ENCODE measurements around the gene TCF4. TPM values are rescaled to one million over a fixed set of nuclear protein-coding genes. Genes with fewer than 3 reads are reported as not detected.

The TCF4 gene
- total and polyA plus RNA-seq, 4 donors = 4.3 to 15.3 (median 11.5) TPM

- TF ChIP-seq ZBTB33 (IDR thresholded peaks at IDR 0.05) (no peak), SP1 (IDR thresholded peaks at IDR 0.05) (no peak), JUND (IDR thresholded peaks at IDR 0.05) (no peak), GABPA (IDR thresholded peaks at IDR 0.05 in 1 of 2, conservative IDR thresholded peaks at IDR 0.05 in 1 of 2) (no peak), NR2F2 (IDR thresholded peaks at IDR 0.05) (no peak), YY1 (IDR thresholded peaks at IDR 0.05) (no peak), TAF1 (conservative IDR thresholded peaks at IDR 0.05) (no peak), EGR1 (IDR thresholded peaks at IDR 0.05; ENCODE audit: low read depth in 2 of 2) (no peak), FOXA1 (IDR thresholded peaks at IDR 0.05) (no peak)
- TF ChIP-seq, protein P1, sequence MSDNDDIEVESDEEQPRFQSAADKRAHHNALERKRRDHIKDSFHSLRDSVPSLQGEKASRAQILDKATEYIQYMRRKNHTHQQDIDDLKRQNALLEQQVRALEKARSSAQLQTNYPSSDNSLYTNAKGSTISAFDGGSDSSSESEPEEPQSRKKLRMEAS (IDR thresholded peaks at IDR 0.05) = no peak
- TF ChIP-seq, protein P2, sequence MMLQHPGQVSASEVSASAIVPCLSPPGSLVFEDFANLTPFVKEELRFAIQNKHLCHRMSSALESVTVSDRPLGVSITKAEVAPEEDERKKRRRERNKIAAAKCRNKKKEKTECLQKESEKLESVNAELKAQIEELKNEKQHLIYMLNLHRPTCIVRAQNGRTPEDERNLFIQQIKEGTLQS (IDR thresholded peaks at IDR 0.05) = no peak
Observed at GRCh38 chr18:55324166-55324565, 263.8 kb downstream of the TCF4 start (continued).

DNA sequence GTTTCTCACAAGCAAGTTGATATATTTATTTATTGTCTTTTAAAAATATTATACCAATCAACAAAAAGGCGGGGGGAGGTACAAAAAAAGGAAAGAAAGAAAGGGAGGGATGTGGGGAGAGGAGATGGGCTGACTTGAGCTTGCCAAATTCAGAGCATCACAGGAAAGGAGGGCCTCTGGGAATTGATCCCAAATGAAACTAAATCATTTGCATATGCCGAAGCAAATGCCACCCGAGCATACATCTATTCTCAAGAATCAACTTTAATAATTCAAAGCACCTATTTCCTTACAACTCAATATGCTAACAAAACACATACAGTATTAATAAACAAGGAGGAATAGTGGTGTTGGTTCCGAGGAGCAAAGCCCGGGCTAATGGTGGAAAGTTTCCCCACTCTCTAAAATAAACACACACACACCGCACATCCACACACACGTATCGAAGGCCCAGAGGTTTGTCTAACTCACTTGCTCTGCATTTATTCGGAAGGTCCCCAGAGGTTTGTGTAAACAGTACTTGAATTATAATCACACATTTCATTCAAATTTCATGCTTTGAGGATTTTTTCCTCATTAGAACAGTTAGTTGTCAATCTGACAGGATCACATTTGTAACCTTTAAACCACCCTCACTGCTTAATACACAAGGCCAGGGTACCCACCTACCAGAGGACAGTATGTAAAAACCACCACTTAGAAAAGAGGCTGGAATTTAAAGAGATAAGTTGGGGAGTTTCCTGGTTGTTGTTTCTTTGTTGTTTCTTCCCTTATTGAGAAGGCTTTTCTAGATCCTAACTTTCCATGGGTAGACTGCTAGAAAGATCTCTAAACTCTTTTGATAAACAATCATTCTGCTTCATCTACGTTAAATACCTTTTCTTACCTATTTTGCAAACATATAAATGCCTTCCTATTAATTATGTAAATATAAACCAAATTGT lies 264.7 kb downstream of the TCF4 start:
- Histone ChIP-seq H3K36me3 (ENCODE audit: control insufficient read depth in 4 of 4, insufficient read depth in 3 of 4, low read depth in 1 of 4, low read length in 3 of 4) (no peaks in the 10 kb centered on the region), H3K27ac (ENCODE audit: low read depth in 1 of 2, low read length in 2 of 2) (no peak overlapping the region), H3K4me3 (ENCODE audit: low read depth in 1 of 3, low read length in 3 of 3) (no peak overlapping the region), H3K4me1 (ENCODE audit: control insufficient read depth in 4 of 4, insufficient read depth in 4 of 4, low read length in 3 of 4) (peaks cover 0 to 5% (median 2%) of the 10 kb centered on the region in 4 donors), H3K27me3 (ENCODE audit: control insufficient read depth in 4 of 4, insufficient read depth in 4 of 4, low read length in 3 of 4) (peaks cover 0 to 3% (median 0%) of the 10 kb centered on the region in 4 donors), H3K9ac (ENCODE audit: low read depth in 1 of 2, low read length in 2 of 2) (peak overlapping the region in 1 of 2 donors; percentile 16), H3K9me3 (ENCODE audit: control insufficient read depth in 4 of 4, low read length in 3 of 4) (no peaks in the 10 kb centered on the region)
- no peak for DNase-seq (ENCODE audit: low spot score)
- 45% methylated on average over 10 of the region's 10 CpGs for WGBS
- TF ChIP-seq HNF4A (conservative IDR thresholded peaks at IDR 0.05) = no peak
- no peak for TF ChIP-seq JUND (IDR thresholded peaks at IDR 0.05)
- no peak for TF ChIP-seq RXRA (IDR thresholded peaks at IDR 0.05)
- TF ChIP-seq ZBTB33 (IDR thresholded peaks at IDR 0.05) = no peak
- TF ChIP-seq HNF4G (IDR thresholded peaks at IDR 0.05) = no peak
- no peak for TF ChIP-seq RAD21 (IDR thresholded peaks at IDR 0.05)
- no peak for TF ChIP-seq FOXA2 (IDR thresholded peaks at IDR 0.05)
- TF ChIP-seq, protein P3, sequence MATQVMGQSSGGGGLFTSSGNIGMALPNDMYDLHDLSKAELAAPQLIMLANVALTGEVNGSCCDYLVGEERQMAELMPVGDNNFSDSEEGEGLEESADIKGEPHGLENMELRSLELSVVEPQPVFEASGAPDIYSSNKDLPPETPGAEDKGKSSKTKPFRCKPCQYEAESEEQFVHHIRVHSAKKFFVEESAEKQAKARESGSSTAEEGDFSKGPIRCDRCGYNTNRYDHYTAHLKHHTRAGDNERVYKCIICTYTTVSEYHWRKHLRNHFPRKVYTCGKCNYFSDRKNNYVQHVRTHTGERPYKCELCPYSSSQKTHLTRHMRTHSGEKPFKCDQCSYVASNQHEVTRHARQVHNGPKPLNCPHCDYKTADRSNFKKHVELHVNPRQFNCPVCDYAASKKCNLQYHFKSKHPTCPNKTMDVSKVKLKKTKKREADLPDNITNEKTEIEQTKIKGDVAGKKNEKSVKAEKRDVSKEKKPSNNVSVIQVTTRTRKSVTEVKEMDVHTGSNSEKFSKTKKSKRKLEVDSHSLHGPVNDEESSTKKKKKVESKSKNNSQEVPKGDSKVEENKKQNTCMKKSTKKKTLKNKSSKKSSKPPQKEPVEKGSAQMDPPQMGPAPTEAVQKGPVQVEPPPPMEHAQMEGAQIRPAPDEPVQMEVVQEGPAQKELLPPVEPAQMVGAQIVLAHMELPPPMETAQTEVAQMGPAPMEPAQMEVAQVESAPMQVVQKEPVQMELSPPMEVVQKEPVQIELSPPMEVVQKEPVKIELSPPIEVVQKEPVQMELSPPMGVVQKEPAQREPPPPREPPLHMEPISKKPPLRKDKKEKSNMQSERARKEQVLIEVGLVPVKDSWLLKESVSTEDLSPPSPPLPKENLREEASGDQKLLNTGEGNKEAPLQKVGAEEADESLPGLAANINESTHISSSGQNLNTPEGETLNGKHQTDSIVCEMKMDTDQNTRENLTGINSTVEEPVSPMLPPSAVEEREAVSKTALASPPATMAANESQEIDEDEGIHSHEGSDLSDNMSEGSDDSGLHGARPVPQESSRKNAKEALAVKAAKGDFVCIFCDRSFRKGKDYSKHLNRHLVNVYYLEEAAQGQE (IDR thresholded peaks at IDR 0.05) = no peak
- TF ChIP-seq GABPA (IDR thresholded peaks at IDR 0.05 in 1 of 2, conservative IDR thresholded peaks at IDR 0.05 in 1 of 2) = no peak
